ENCODE measurements around the gene ARRDC3.
A peak's percentile ranks its signal among the peaks of the same experiment; 100 is the strongest.

ARRDC3 gene

DNA sequence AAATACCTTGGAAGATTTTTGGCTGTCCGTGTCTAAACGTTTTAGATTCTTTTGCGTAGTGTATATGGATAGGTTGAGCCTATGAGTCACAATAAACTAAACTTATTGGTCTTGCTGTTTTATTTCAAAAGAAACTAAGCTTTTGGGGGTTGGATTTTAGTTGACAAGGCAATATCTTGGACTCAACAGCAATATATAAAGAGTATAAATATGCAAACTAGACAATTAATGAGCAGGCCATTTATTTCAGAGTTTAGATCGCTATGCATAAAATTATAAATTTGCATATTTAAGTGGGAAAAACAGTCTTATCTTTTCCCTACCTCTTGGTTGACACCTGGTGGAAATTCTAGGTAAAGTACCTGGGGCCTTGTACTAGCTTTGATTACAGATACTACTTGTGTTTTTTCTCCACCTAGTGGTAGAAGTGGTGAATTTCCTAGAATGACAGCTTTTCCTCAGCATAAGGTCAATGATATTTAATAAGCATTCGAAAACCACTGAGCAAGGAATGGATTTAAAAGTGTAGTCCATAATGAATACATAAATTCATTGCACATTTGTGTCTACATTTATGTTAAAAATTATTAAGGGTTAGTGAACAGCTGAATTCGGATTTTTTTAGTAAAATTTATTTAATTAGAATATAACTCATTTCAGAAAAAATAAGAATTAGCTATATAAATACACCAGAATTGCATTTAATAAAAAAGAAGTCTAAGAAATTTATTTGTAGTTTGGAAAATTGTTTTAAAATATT, 1.7 kb upstream of the ARRDC3 start:
- peak; percentile 99 for DNase-seq (ENCODE audit: low spot score)

GRCh38 chr5:91383956-91384300, 811 bp upstream of the ARRDC3 start:
- DNase-seq (ENCODE audit: low spot score), result peak; percentile 78

DNA sequence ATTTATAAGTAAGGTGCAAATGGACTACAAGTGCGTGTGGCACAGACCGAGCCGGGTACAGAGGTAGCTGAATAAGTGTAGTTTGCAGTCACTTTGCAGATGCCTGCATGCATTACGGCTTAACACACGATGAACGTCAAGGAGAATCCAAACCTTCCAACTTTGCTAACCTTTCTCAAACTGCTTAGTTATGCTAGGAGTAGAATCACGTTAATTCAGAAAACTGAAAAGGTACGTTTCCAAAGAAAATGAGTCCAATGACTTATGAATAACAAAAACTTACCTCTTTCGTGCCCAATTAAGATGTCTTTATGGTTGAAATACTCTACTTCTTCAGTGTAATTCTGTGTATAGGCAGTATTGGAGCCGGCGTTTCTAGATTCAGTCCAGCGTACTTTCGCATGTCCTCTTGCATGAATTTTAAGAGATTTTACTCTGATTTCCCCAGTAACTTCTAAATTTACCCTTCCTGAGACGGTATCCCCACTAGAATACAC, 539 bp downstream of the ARRDC3 start:
- DNase-seq (ENCODE audit: low spot score), result peak; percentile 89

DNA sequence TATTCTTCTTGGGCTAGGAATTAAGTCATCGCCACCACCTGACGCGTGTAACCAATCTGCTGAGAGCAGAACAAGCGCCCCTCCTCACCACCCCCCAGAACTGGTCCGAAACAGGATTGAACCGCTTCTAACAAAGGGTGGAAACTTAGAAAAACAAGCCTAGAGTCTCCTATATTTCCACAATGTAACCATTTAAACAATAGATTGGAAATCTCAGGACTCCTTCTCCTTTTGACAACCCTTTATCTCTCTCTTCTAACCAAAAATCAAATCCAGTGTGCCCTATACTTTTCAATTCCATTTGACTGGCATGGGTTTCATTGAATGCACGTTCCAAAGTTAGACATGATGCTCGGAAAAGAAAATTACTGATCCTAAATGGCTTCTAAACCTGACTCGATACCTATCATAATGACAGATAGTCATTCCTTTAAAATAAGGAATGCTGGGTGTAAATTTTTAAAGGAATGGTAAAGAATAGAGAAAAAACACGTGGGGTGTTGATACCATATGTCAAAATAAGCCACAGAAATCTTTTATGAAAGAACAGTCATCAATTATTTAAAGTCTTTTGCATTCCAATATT, 1.2 kb downstream of the ARRDC3 start:
- DNase-seq (ENCODE audit: low spot score), result peak; percentile 98

DNA sequence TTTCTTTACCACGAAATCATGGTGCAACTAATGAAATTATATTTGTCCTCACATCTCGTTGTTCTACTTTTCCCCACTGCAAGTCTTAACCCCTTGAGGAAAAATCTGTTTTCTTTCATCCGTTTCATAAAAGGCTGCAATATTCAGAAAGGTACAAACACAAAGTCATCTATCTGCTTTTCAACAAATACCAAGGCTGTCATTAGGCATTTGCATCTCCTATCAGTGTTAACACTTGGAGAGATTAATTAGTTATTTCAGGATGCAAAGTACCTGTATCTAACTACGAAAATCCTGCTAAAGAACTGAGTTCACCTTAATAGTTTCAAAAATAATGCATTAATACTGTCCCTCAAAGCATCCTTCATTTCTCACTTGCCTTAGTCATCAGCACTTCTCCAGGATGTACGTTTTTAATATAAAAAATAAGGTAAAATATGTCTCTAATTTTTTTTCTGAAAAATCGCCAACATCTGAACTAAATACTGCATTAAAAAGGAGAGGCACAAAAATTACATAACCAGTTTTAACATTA, 1.8 kb downstream of the ARRDC3 start:
- DNase-seq (ENCODE audit: low spot score), result no peak

- peak; percentile 99 for DNase-seq (ENCODE audit: low spot score)
Measured at GRCh38 chr5:91380491-91381238, 2.5 kb downstream of the ARRDC3 start.

DNA sequence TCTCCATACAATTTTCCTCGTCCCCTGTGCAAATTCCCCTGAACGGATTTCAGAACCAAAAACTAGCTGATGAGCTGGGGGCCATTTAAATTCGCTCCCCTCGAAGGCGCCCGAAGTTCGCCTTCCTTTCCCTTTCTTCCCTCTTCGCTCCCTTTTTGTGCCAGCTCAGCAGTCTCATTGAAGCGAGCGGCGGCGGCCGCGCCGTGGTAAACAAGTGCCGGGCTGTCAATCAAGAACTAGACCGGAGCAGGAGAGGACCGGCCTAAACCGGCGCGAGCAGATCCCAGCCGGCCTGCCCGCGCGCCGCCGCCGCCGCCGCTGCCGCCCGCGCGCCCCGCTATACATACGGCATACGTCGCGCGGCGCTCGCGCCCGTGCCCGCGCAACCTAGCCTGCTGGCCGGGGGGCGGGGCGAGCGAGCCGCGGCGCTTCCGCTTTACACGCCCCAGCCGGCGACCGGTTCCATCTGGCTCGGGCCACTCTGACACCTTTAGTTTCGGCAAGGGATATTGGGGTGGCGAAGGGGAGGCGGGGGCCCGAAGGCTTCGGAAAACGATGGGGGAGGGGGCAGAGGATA, 3.1 kb downstream of the ARRDC3 start:
- peak; percentile 97 for DNase-seq (ENCODE audit: low spot score)

- no peak for DNase-seq (ENCODE audit: low spot score)
Measured at GRCh38 chr5:91379246-91379913, 3.7 kb downstream of the ARRDC3 start.

GRCh38 chr5:91378752-91379211, 4.3 kb downstream of the ARRDC3 start:
- DNase-seq (ENCODE audit: low spot score), result peak; percentile 67

DNA sequence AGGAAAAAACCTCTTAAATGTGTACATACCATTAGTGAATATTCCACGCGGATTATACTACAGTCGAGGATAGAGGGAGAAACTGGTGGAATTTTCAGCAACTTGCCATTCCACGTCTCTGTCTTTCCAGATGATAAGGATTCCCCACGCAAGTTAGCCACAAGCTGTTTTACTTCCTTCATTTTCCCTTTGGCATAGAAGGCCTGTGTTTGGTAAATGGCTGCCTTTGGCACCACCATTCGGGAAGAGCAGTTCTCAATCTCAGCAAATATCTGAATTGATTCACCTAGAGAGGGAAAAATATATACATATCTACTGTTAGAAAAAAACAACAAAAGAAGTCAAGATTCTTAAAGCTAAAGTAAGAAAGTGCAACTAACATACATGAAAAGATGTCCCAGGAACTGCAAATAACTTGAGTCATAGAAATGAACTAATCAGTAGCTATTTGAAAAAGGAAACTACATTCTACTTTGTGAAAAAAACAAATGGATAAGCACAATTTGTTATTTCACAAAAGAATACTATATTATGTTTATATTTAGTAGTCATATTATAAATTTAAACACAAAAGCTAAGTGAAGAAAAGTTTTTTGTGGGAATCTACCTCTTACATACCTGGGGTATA, 8.1 kb downstream of the ARRDC3 start:
- peak; percentile 59 for DNase-seq (ENCODE audit: low spot score)

DNA sequence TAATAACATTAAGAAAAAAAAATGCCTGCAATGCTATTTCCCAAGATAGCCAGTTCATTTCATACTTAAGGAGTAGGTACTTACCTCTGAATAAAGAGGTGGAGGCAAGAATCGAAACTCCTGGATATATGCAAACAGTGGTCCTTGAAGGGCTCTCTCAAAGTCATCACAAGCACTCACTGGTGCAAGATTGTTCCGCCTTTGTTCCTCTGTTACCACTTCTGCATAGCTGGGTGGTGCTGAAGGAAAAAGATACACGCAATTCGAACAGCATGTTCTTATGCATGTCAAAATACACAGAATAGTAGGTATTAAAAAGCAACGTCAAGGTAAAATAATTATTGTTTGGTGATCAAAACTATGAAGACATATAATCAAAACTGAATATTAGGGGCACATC, 9.5 kb downstream of the ARRDC3 start:
- no peak for DNase-seq (ENCODE audit: low spot score)

DNA sequence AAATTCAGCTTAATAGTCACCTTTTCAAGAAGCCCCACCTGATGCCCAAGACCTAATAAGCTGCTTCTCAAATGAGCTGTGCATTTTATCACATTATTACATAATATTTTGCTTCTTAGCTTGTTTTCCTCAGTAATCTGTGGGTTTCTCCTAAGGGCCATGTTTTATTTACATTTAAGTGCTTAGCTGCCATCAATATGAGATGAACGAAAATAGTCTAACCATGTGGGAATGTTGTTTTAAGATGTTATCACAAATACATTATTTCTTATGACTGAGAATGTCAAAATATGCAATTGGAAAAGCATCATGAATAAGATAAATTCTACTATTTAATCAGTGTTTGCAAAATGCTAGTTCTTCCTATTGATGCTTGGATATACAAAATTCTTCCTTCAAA, 10.1 kb downstream of the ARRDC3 start:
- no peak for DNase-seq (ENCODE audit: low spot score)

- no peak for DNase-seq (ENCODE audit: low spot score)
Measured at GRCh38 chr5:91369480-91369879, 13.6 kb downstream of the ARRDC3 start.

DNA sequence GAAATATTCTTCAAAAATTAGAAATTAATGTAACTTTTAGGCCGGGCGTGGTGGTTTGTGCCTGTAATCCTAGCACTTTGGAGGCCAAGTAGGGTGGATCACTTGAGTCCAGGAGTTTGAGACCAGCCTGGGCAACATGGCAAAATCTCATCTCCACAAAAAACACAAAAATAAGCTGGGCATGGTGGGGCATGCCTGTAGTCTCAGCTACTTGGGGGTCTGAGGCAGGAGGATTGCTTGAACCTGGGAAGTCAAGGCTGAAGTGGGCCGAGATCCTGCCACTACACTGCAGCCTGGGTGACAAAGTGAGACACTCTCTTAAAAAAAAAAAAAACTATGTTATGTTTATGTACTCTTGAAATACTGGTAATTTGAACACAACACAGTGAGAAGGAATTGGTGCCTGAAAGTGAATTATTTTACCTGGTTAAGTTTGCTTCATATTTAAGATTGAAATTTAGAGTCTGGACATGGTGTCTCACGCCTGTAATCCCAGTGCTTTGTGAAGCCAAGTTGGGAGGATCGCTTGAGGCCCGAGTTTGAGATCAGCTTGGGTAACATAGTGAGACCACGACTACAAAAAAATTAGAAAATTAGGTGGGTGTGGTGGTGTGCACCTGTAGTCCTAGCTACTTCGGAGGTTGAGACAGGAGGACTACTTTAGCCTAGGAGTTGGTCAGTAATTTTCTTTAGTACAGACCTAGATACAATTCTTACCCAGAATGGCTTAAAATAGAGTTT, 15.0 kb downstream of the ARRDC3 start:
- DNase-seq (ENCODE audit: low spot score), result no peak

- DNase-seq (ENCODE audit: low spot score), result no peak
Measured at GRCh38 chr5:91367344-91367743, 15.8 kb downstream of the ARRDC3 start.

DNA sequence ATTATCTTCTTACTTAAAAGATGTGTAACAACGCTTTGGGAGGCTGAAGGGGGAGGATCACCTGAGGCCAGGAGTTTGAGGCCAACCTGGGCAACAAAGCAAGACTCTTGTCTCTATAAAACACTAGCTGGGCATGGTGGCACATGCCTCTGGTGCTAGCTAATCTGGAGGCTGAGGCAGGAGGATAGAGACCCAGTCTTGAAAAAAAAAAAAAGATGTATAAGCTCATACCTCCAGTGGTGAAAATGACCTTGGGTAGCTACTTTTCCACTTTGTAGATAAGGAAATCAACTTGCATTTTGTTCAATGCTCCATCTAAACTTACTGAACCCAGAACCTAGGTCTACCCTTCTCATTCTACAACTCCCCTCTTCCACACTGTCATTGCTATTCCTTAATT, 16.6 kb downstream of the ARRDC3 start:
- no peak for DNase-seq (ENCODE audit: low spot score)

DNA sequence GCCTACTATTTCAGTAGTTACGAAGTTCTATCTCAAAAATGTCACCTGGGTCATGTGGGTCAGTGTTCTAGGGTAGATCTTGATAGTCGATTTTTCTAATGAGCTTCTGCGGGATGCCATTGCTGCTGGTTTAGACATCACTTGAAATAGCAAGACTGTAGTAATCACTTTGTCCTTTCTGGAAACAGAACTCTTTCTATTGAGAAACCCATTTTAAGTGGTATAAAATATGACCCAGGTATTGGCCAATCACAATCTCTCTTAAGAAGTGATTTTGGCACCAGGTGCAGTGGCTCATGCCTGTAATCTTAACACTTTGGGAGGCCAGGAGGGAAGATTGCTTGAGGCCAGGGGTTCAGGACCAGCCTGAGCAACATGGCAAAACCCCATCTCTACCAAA, 17.6 kb downstream of the ARRDC3 start:
- DNase-seq (ENCODE audit: low spot score), result no peak

DNA sequence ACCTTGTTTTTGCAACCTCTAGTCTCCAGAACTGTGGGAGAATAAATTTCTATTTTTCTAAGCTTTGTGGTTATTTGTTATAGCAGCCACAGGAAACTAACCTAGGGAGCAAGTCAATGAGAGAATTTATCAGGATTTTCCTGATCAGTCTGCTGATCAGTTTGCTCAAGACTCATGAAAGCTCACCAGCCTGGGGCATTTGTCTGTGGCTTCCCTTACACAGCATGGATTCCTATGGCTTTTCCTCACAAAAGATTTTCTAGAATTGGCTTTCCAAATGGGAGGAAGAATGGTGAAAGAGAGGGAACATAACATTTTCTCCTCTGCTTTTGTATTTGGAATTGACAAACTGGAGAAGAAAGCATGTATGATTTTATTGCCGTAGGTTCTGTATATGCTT, 20.2 kb downstream of the ARRDC3 start:
- no peak for DNase-seq (ENCODE audit: low spot score)

DNA sequence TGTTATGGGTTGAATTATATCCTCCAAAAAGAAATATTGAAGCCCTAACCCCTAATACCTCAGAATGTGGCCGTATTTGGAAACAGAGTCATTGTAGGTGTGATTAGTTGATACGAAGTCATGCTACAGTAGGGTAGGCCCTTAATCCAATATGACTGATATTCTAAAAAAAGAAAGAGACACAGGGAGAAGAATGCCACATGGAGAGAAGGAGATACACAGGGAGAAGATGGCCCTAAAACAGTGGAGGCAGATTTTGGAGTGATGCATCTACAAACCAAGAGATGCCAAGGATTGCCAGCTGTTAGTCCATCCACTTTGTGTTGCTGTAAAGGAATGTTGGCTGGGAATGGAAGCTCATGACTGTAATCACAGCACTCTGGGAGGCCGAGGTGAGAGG, 21.3 kb downstream of the ARRDC3 start:
- no peak for DNase-seq (ENCODE audit: low spot score)

GRCh38 chr5:91361055-91361701, 21.9 kb downstream of the ARRDC3 start:
- DNase-seq (ENCODE audit: low spot score), result no peak
